DMS153 treated with DMSO at 0.1 percent for 48 hours (cell line): Measurements from ENCODE around the gene CEMP1.
A peak's percentile ranks its signal among the peaks of the same experiment; 100 is the strongest.

Source experiments
- DNase-seq: peaks from one replicate; lab custom pipeline; 2025; ENCODE audit not compliant: unreplicated experiment; lab: John Stamatoyannopoulos, UW

The CEMP1 gene

GRCh38 chr16:2487517-2487842 lies 43.7 kb downstream of the CEMP1 start:
- DNase-seq, result no peak

- no peak for DNase-seq
Measured at GRCh38 chr16:2486645-2487516, 44.3 kb downstream of the CEMP1 start.

GRCh38 chr16:2485811-2486507 lies 45.2 kb downstream of the CEMP1 start:
- no peak for DNase-seq

- no peak for DNase-seq
Measured at GRCh38 chr16:2484898-2485508, 46.2 kb downstream of the CEMP1 start.

- DNase-seq, result no peak
Measured at GRCh38 chr16:2483939-2484897, 47.0 kb downstream of the CEMP1 start.

- DNase-seq, result peak; percentile 37
Measured at GRCh38 chr16:2482708-2483534, 48.3 kb downstream of the CEMP1 start.

- DNase-seq, result no peak
Measured at GRCh38 chr16:2482249-2482648, 49.0 kb downstream of the CEMP1 start.

- no peak for DNase-seq
Measured at GRCh38 chr16:2481676-2482075, 49.5 kb downstream of the CEMP1 start.

GRCh38 chr16:2480948-2481347 lies 50.3 kb downstream of the CEMP1 start:
- no peak for DNase-seq
